ENCODE data around the gene PRRG1. TPM values are rescaled to one million over a fixed set of nuclear protein-coding genes. Genes with fewer than 3 reads are reported as not detected.
A peak's percentile ranks its signal among the peaks of the same experiment; 100 is the strongest.
"Not testable (repeated sequence)": the region's sequence is repeated elsewhere in the genome, so short reads cannot be mapped to it uniquely, and the experiment has no call there.

PRRG1 gene
- total RNA-seq, 2 donors from 2014 or later, result 3.9 to 7.9 TPM

GRCh38 chrX:37454537-37455285 is 105.5 kb downstream of the PRRG1 start:
- TF ChIP-seq, protein P1, sequence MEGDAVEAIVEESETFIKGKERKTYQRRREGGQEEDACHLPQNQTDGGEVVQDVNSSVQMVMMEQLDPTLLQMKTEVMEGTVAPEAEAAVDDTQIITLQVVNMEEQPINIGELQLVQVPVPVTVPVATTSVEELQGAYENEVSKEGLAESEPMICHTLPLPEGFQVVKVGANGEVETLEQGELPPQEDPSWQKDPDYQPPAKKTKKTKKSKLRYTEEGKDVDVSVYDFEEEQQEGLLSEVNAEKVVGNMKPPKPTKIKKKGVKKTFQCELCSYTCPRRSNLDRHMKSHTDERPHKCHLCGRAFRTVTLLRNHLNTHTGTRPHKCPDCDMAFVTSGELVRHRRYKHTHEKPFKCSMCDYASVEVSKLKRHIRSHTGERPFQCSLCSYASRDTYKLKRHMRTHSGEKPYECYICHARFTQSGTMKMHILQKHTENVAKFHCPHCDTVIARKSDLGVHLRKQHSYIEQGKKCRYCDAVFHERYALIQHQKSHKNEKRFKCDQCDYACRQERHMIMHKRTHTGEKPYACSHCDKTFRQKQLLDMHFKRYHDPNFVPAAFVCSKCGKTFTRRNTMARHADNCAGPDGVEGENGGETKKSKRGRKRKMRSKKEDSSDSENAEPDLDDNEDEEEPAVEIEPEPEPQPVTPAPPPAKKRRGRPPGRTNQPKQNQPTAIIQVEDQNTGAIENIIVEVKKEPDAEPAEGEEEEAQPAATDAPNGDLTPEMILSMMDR (IDR thresholded peaks at IDR 0.05), result no peak
- TF ChIP-seq POLR2A (IDR thresholded peaks at IDR 0.05), result no peak
- Histone ChIP-seq H3K36me3 (replicated peaks in 1 of 2; ENCODE audit: insufficient read depth in 1 of 2, low read depth in 2 of 2) (no peaks in the 10 kb centered on the region), H3K9me3 (no peaks in the 10 kb centered on the region), H3K27me3 (no peaks in the 10 kb centered on the region), H3K4me1 (no peaks in the 10 kb centered on the region), H3K4me3 (no peak overlapping the region), H3K27ac (peak overlapping the region in 1 of 4 donors; percentile 49)
- WGBS, 2 donors, result 36 to 38% methylated on average over 2 of the region's 2 CpGs
- peak; percentile 30 for ATAC-seq
- intact Hi-C loops (cut with DNase I), result no loop called here
- peak in 1 of 4 donors; percentile 2 for DNase-seq

DNA sequence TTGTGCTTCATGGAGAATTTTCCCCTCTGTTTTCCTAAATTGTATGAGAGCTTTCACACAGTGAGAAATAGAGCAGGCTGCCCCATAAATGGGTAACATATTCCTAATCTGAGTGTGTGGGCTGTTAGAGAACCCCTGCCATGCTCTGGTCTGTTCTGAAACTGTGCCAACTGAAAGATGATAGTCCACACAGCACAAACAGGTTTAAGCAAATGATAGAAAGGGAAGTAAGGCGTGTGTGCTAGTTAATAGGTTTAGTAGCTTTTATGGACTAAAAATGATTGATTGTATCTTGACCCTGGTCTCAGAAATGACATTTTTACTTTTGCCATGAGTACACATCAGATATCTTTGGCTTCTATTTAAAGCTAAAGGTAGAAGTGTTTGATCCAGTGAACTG is 106.2 kb downstream of the PRRG1 start:
- Histone ChIP-seq H3K9me3 (no peaks in the 10 kb centered on the region), H3K27me3 (no peaks in the 10 kb centered on the region), H3K27ac (peak overlapping the region in 1 of 4 donors; percentile 49), H3K4me3 (no peak overlapping the region), H3K4me1 (no peaks in the 10 kb centered on the region), H3K36me3 (replicated peaks in 1 of 2; ENCODE audit: insufficient read depth in 1 of 2, low read depth in 2 of 2) (no peaks in the 10 kb centered on the region)
- ATAC-seq (no peak), DNase-seq (no peak)
- intact Hi-C loops (cut with DNase I), result no loop called here
- TF ChIP-seq, protein P1 (IDR thresholded peaks at IDR 0.05), result no peak
- 44 to 55% methylated on average over 1 of the region's 1 CpG for WGBS, 2 donors

GRCh38 chrX:37460285-37460684 is 111.1 kb downstream of the PRRG1 start:
- WGBS, 2 donors, result 78 to 97% methylated on average over 4 to 5 of the region's 5 CpGs
- H3K4me3 ChIP-seq; H3K36me3 ChIP-seq (replicated peaks in 1 of 2; ENCODE audit: insufficient read depth in 1 of 2, low read depth in 2 of 2); H3K27ac ChIP-seq; DNase-seq; ATAC-seq; H3K9me3 ChIP-seq; H3K4me1 ChIP-seq; H3K27me3 ChIP-seq; intact Hi-C loops (cut with DNase I): not testable (repeated sequence)

- no peak for TF ChIP-seq POLR2A (IDR thresholded peaks at IDR 0.05)
- TF ChIP-seq, protein P1 (IDR thresholded peaks at IDR 0.05), result no peak
- no peaks in the 10 kb centered on the region for H3K9me3 ChIP-seq
- no peaks in the 10 kb centered on the region for H3K4me1 ChIP-seq
- 82 to 83% methylated on average over 1 to 2 of the region's 2 CpGs for WGBS, 2 donors
- H3K27ac ChIP-seq, result no peak overlapping the region
- ATAC-seq (no peak), DNase-seq (no peak)
- H3K36me3 ChIP-seq (replicated peaks in 1 of 2; ENCODE audit: insufficient read depth in 1 of 2, low read depth in 2 of 2), result no peaks in the 10 kb centered on the region
- H3K4me3 ChIP-seq, result no peak overlapping the region
- no peaks in the 10 kb centered on the region for H3K27me3 ChIP-seq
- intact Hi-C loops (cut with DNase I), result no loop called here
Measured at GRCh38 chrX:37462346-37462745, 113.2 kb downstream of the PRRG1 start.

- H3K9me3 ChIP-seq, result no peaks in the 10 kb centered on the region
- no peak for ATAC-seq
- TF ChIP-seq, protein P1 (IDR thresholded peaks at IDR 0.05), result no peak
- TF ChIP-seq POLR2A (IDR thresholded peaks at IDR 0.05), result no peak
- 75 to 94% methylated on average over 3 of the region's 3 CpGs for WGBS, 2 donors
- H3K4me1 ChIP-seq, result no peaks in the 10 kb centered on the region
- intact Hi-C loops (cut with DNase I), result no loop called here
- H3K36me3 ChIP-seq (replicated peaks in 1 of 2; ENCODE audit: insufficient read depth in 1 of 2, low read depth in 2 of 2), result no peaks in the 10 kb centered on the region
- no peaks in the 10 kb centered on the region for H3K27me3 ChIP-seq
- no peak overlapping the region for H3K27ac ChIP-seq
- H3K4me3 ChIP-seq, result no peak overlapping the region
- DNase-seq, result no peak
Measured at GRCh38 chrX:37468124-37468739, 119.1 kb downstream of the PRRG1 start.

All from body of pancreas (tissue), 4 donors.